ENCODE measurements around the gene NOP58. TPM values are rescaled to one million over a fixed set of nuclear protein-coding genes. Genes with fewer than 3 reads are reported as not detected.
A peak's percentile ranks its signal among the peaks of the same experiment; 100 is the strongest.

The NOP58 gene
- total RNA-seq, 4 donors from 2014 or later = 35.2 to 95.2 (median 64.5) TPM

GRCh38 chr2:202249521-202250253, 15.9 kb upstream of the NOP58 start:
- TF ChIP-seq POLR2A (IDR thresholded peaks at IDR 0.05) (no peak), CTCF (IDR thresholded peaks at IDR 0.05) (no peak)
- Histone ChIP-seq H3K36me3 (no peaks in the 10 kb centered on the region), H3K27me3 (no peaks in the 10 kb centered on the region), H3K4me3 (peak overlapping the region in 1 of 4 donors; percentile 4), H3K27ac (peak overlapping the region in 2 of 4 donors; percentile 34 to 50), H3K4me1 (peaks cover 0 to 14% (median 0%) of the 10 kb centered on the region in 3 donors), H3K9me3 (no peaks in the 10 kb centered on the region)
- 36 to 42% methylated on average over 10 of the region's 10 CpGs for WGBS, 2 donors
- DNase-seq = no peak
- intact Hi-C loops (cut with DNase I) = no loop called here

- no peaks in the 10 kb centered on the region for H3K36me3 ChIP-seq
- H3K4me1 ChIP-seq = peaks cover 0 to 14% (median 0%) of the 10 kb centered on the region in 3 donors
- TF ChIP-seq POLR2A (IDR thresholded peaks at IDR 0.05) (no peak), CTCF (IDR thresholded peaks at IDR 0.05) (no peak)
- no peak for DNase-seq
- no peak overlapping the region for H3K4me3 ChIP-seq
- no peak overlapping the region for H3K27ac ChIP-seq
- H3K9me3 ChIP-seq = no peaks in the 10 kb centered on the region
- intact Hi-C loops (cut with DNase I) = no loop called here
- WGBS, 2 donors = 63 to 78% methylated on average over 5 of the region's 5 CpGs
- H3K27me3 ChIP-seq = no peaks in the 10 kb centered on the region
These were observed 14.1 kb upstream of the NOP58 start for GRCh38 chr2:202251494-202251893.

GRCh38 chr2:202261531-202261930, 4.0 kb upstream of the NOP58 start:
- Histone ChIP-seq H3K27ac (no peak overlapping the region), H3K4me1 (peaks cover 0 to 13% (median 2%) of the 10 kb centered on the region in 3 donors), H3K36me3 (no peaks in the 10 kb centered on the region), H3K27me3 (no peaks in the 10 kb centered on the region), H3K4me3 (no peak overlapping the region), H3K9me3 (no peaks in the 10 kb centered on the region)
- intact Hi-C loops (cut with DNase I) = no loop called here
- no peak for TF ChIP-seq CTCF (IDR thresholded peaks at IDR 0.05)
- no peak for TF ChIP-seq POLR2A (IDR thresholded peaks at IDR 0.05)
- no peak for DNase-seq
- WGBS, 2 donors = 44 to 46% methylated on average over 4 of the region's 4 CpGs

GRCh38 chr2:202267495-202267894, 1.9 kb downstream of the NOP58 start:
- Histone ChIP-seq H3K4me1 (peaks cover 7 to 60% (median 24%) of the 10 kb centered on the region in 3 donors), H3K4me3 (peak overlapping the region; percentile 76 to 97 (median 86)), H3K27me3 (no peaks in the 10 kb centered on the region), H3K36me3 (no peaks in the 10 kb centered on the region), H3K9me3 (no peaks in the 10 kb centered on the region), H3K27ac (peak overlapping the region in 2 of 4 donors; percentile 7 to 97)
- intact Hi-C loops (cut with DNase I) = no loop called here
- 10 to 14% methylated on average over 9 of the region's 9 CpGs for WGBS, 2 donors
- TF ChIP-seq CTCF (IDR thresholded peaks at IDR 0.05) (no peak), POLR2A (IDR thresholded peaks at IDR 0.05) (no peak)
- no peak for DNase-seq

- Histone ChIP-seq H3K36me3 (no peaks in the 10 kb centered on the region), H3K4me1 (peaks cover 7 to 62% (median 24%) of the 10 kb centered on the region in 3 donors), H3K27ac (no peak overlapping the region), H3K4me3 (no peak overlapping the region), H3K27me3 (no peaks in the 10 kb centered on the region), H3K9me3 (no peaks in the 10 kb centered on the region)
- DNase-seq = no peak
- intact Hi-C loops (cut with DNase I) = no loop called here
- no peak for TF ChIP-seq POLR2A (IDR thresholded peaks at IDR 0.05)
- no peak for TF ChIP-seq CTCF (IDR thresholded peaks at IDR 0.05)
- 50 to 54% methylated on average over 9 of the region's 9 CpGs for WGBS, 2 donors
These were observed 4.0 kb downstream of the NOP58 start for GRCh38 chr2:202269585-202269984.

Measured in esophagus squamous epithelium (tissue), 5 donors.